T47D (cell line): ENCODE results near the gene MAML2.
"Not testable (repeated sequence)": the region's sequence is repeated elsewhere in the genome, so short reads cannot be mapped to it uniquely, and the experiment has no call there.

Experiments used
- DNase-seq, 2 experiments: peaks; one replicate each; pipeline versions ENCODE4 v3.0.0 to v3.0.0-alpha.2; 2011 to 2012; ENCODE audit warnings: low read depth in 1 of 2, low spot score in 1 of 2
- JUND ChIP-seq: IDR thresholded peaks from 2 replicates; pipeline ENCODE4 v1.6.1; 2012; ENCODE audit warnings: low read depth
- in situ Hi-C: cut with HindIII; loops from 2 replicates; pipeline ENCODE4 v1.10.0; 2016; ENCODE audit warnings: low sequenced_read_pairs, low pct_unique_long_range_greater_than_20kb

Gene MAML2

DNA sequence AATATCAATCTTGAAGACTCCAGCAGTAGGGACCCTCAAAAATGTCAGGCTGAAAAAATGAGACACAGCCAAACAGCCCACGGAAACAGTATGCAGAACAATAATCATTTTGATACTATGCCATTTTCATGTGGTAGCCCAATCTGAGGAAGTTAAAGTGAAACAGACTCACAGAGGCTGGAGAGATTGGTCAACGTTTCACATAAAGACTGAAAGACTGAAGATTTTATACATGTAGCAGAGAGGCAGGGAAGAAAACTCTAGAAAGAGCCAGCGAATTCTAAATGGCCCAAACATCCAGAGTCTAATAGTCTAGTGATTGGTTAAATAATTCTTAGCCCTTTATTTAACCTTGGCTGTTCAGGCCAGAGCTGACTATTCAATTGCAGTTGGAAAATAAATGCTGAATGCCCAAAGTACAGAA is 49.4 kb downstream of the MAML2 start:
- TF ChIP-seq JUND, result no peak
- in situ Hi-C loops, result no loop called here
- no peak for DNase-seq

- no peak for TF ChIP-seq JUND
- no peak for DNase-seq
- in situ Hi-C loops, result no loop called here
Measured at GRCh38 chr11:96293109-96293508, 49.9 kb downstream of the MAML2 start.

- DNase-seq, result no peak
- no peak for TF ChIP-seq JUND
- in situ Hi-C loops, result no loop called here
Measured at GRCh38 chr11:96292291-96293010, 50.5 kb downstream of the MAML2 start.

GRCh38 chr11:96290631-96291030 is 52.4 kb downstream of the MAML2 start:
- no peak for TF ChIP-seq JUND
- no peak for DNase-seq
- in situ Hi-C loops, result no loop called here

DNA sequence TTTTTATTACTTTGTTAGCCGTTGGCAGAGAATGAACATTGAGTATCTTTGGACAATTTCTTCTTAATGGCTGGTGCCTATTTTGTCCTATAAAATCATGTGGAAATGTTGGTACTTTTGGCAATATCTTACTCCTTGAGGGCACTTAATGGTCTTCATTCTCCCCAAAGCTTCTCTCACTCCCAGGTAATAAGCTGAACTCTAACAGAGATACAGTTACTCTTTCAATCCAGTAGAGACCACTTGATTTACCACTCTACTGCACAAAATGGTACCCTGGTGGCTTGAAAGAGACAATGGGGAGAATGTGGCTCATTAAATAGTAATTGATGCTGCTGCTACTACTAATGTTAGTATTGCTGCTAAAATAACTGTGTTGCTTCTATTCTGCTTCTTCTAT is 53.0 kb downstream of the MAML2 start:
- in situ Hi-C loops, result no loop called here
- TF ChIP-seq JUND, result no peak
- DNase-seq, result no peak

GRCh38 chr11:96288915-96289314 is 54.1 kb downstream of the MAML2 start:
- in situ Hi-C loops, result no loop called here
- DNase-seq, result no peak

GRCh38 chr11:96287822-96288439 is 55.1 kb downstream of the MAML2 start:
- DNase-seq, result no peak
- in situ Hi-C loops, result no loop called here
- TF ChIP-seq JUND, result no peak

More at GRCh38 chr11:96288915-96289314, 54.1 kb downstream of the MAML2 start:
- no peak for TF ChIP-seq JUND

DNA sequence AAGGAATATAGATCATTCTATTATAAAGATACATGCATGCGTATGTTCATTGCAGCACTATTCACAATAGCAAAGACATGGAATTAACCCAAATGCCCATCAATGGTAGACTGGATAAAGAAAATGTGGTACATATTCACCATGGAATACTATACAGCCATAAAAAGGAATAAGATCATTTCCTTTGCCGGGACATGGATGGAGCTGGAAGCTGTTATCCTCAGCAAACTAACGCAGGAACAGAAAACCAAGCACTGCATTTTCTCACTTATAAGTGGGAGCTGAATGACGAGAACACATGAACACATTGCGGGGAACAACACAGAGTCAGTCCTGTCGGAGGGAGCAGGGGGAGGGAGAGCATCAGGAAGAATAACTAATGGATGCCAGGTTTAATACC is 57.0 kb downstream of the MAML2 start:
- DNase-seq, in situ Hi-C loops: not testable (repeated sequence)

GRCh38 chr11:96284917-96285316 is 58.1 kb downstream of the MAML2 start:
- DNase-seq, result no peak
- in situ Hi-C loops, result no loop called here
- TF ChIP-seq JUND, result no peak

DNA sequence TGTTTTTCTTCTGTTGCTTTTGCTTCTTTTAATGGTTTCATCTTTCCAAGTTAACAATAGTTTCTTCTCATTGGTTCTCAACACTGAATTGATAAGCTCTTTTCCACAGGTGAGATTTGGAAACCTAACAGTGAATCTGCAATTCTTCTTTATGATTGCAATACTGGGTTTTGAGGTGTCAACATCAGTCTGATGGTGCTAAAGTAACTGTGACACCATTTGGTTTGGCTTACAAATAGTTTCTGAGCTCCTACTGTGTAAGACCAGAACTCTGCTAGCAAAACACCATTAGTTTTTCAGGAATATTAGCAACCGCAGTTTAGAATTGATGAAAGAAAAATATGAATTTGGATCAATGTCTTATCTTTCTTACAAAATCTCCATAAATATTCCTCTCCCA is 58.6 kb downstream of the MAML2 start:
- no peak for DNase-seq
- TF ChIP-seq JUND, result no peak
- in situ Hi-C loops, result no loop called here

DNA sequence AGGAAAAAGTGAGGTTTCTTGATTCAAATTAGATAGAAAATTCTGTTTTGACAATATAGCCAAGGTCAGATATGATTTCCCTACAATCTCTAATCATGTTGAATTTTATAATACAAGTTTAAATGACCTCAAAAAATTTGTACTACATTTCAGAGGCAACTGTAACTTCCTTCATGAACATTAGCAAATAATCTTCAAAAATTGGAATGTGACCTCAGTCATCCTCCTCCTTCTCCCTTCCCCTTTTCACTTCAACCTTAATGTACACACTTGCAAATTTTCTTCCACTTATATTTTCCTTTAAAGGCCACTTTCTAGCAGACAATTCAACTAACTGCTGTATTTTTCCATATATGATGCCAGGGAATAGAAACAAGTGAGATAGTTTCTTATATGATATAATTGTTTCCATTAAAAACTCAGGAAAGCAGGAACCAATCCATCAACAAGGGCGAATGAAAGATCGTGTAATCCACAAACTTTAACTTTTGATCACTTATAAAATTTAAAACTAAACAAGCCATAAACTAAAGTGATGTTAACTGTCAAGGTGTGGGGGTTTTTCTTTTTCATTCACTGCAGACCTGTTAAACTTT is 60.3 kb downstream of the MAML2 start:
- in situ Hi-C loops, result no loop called here
- TF ChIP-seq JUND, result no peak
- DNase-seq, result no peak

DNA sequence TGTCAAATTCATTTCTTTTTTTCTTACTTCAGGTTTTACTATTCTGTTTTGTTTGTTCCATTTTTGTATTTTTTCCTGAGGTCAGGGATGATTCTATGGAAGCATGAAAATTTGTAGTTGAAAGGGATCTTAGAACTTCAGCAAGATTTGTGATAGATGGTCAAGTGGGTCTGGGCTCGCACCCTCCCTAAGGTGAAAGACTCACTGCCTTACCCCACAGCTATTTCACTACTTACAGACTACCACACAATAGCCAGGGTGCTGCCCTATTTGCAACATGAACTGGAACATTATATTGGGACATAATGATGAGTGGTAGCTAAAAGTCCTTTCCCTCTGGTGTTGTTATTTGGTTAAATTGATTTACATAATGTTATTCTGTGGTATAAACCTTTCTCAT is 62.6 kb downstream of the MAML2 start:
- DNase-seq, result no peak
- no peak for TF ChIP-seq JUND
- in situ Hi-C loops, result no loop called here

GRCh38 chr11:96279896-96280290 is 63.1 kb downstream of the MAML2 start:
- in situ Hi-C loops, result no loop called here
- DNase-seq, result no peak
- TF ChIP-seq JUND, result no peak
